NCI-H128 (cell line): ENCODE data around the gene NDUFA8.
"Not testable (repeated sequence)": the region's sequence is repeated elsewhere in the genome, so short reads cannot be mapped to it uniquely, and the experiment has no call there.

ENCODE experiments used
- DNase-seq: peaks from one replicate; lab custom pipeline; 2025; ENCODE audit not compliant: unreplicated experiment; lab: John Stamatoyannopoulos, UW

Gene NDUFA8

DNA sequence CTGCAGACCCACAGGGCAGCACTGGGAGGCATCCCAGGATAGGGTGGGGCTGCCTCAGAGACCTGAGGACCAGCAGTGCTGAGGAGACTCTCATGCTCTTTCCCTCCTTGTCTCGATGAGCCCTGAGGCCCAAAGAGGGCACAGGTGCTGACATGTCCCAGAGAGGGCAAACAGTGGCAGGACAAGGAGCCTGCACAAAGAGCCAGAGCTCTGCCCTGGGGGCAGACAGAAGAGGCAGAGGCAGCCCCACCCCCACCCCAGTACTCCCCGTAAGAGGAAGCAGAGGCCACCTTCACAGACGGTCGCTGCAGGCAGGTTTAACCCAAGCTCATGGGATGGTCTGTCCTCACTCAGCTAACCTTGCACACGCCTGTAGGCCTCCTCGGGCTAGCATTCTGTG, 37.1 kb downstream of the NDUFA8 start:
- DNase-seq, result no peak

DNA sequence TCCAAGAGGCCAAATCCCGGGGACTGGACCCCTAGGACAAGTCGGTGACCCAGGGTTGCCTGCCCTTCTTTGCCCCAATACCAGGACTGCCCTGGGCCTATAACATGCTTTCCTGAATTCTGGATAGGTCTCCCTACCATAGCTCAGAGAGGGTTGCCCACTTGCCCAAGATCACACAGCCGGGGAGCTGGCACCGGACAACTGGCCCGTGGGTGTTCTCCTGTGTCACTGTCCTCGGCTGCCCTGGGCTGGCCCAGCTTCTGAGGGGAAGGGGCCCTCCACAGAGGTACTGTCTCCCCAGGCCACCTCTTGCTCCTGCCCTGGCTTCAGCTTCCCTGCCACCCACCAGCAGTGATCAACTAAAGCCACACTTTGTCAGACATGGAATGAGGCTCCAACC, 37.6 kb downstream of the NDUFA8 start:
- no peak for DNase-seq

DNA sequence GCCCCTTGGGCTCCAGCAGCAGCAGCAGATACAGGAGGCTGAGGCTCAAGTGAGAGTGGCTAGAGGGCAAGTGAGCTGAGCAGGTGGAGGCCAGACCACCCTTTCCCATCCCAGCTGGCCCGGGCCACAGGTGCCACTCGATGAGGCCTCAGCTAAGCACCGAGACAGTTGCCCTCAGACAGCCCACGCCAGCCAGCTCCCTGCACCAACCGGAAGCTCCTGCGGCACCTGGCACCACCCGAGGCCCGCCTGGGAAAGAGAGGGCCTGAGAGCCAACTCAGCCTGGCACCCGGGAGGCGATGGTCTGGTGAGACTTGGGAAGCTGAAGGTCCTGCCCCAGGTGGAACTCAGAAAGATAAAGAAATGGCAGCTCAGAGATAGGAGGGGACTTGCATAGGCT, 38.2 kb downstream of the NDUFA8 start:
- no peak for DNase-seq

- DNase-seq, result no peak
Observed at GRCh38 chr9:122120316-122121071, 39.1 kb downstream of the NDUFA8 start.

GRCh38 chr9:122119721-122120120, 39.9 kb downstream of the NDUFA8 start:
- no peak for DNase-seq

- DNase-seq, result no peak
Observed at GRCh38 chr9:122119166-122119521, 40.4 kb downstream of the NDUFA8 start.

- DNase-seq, result no peak
Observed at GRCh38 chr9:122118343-122119165, 41.0 kb downstream of the NDUFA8 start.

DNA sequence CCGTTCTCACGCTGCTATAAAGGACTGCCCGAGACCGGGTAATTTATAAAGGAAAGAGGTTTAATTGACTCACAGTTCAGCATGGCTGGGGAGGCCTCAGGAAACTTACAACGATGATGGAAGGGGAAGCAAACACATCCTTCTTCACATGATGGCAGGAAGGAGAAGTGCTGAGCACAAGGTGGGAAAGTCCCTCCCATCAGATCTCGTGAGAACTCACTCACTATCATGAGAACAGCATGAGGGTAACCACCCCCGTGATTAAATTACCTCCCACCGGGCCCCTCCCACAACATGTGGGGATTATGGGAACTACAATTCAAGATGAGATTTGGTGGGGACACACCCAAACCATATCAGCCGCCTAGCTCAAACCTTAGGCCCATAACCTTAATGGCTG, 42.3 kb downstream of the NDUFA8 start:
- DNase-seq, result not testable (repeated sequence)

GRCh38 chr9:122116448-122117173, 43.0 kb downstream of the NDUFA8 start:
- DNase-seq, result no peak

DNA sequence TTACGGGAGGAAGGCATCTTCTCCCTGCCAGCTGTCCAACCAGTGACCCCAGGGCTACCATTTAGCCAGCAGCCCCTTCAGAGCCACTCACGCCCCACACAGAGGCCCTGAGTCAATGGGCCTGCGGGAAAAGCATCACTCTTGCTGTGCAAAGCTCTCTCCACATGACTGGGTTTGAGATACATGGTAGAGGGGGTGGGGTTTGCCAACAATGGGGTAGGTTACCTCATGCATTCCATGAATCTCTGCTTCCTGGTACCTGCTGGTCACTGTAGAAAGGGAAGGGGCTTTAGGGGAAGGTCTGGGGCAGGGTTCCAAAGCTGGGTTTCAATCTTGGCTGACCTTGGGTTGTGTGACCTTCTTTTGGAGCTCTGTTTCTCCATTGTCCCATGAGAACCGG, 43.5 kb downstream of the NDUFA8 start:
- DNase-seq, result no peak

DNA sequence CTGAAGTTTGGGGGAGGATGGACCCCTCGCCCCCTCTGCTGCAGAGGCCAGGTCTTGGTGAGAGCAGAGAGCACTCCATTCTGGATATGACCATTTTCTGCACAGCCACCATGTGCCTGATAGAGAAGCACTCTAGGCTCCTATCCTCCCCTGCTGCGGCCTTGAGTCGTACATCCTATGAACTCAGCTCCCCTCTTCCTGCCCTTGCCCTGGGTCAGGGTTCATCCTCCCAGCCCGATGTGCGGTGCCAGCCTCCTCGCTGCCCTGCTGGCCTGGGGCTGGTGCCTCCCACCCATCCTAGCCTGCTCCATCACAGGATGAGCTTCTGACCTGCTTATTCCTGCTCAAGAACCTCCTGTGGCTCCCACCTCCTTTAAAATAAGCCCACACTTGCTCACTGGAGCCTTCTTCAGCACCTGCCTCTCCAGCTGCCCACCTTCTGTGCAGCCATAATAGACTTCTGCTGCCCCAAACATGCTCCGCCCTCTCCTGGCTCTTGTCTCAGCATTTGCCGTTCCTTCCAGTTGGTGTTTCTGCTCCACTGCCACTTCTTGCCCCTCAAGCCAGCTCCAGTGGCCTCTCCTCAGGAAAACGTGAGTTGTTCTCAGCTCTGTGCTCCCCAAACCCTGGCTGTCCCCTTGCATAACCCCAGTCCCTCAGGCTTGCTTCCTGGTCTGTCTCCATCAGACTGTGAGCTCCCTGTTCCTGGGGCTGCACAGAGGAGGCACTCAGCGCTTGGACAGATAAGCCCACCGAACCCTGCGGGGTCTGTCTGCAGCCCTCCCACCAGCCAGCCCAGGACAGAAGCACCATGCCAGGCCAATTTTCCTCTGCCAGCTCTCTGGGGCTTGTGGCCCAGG, 44.2 kb downstream of the NDUFA8 start:
- DNase-seq, result no peak

- DNase-seq, result no peak
Observed at GRCh38 chr9:122113574-122113973, 46.0 kb downstream of the NDUFA8 start.

DNA sequence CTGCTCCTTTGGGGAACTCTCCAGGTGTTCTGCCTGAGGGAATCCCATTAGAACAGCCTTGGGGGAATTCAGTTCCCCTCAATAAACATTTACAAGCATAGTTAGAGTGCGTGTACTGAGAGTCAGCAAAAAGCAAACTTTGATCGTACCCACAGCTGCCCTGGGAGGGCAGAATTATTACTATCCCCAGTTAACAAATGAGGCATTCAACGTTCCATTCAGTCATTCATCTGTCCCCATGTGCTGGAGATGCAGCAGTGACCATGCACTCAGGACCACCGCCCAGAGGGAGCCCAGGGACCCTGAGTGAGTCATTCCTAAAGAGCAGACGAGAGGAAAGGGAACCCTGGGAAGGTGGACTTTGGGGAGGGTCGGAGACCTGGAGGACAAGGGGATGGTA, 47.3 kb downstream of the NDUFA8 start:
- DNase-seq, result no peak

DNA sequence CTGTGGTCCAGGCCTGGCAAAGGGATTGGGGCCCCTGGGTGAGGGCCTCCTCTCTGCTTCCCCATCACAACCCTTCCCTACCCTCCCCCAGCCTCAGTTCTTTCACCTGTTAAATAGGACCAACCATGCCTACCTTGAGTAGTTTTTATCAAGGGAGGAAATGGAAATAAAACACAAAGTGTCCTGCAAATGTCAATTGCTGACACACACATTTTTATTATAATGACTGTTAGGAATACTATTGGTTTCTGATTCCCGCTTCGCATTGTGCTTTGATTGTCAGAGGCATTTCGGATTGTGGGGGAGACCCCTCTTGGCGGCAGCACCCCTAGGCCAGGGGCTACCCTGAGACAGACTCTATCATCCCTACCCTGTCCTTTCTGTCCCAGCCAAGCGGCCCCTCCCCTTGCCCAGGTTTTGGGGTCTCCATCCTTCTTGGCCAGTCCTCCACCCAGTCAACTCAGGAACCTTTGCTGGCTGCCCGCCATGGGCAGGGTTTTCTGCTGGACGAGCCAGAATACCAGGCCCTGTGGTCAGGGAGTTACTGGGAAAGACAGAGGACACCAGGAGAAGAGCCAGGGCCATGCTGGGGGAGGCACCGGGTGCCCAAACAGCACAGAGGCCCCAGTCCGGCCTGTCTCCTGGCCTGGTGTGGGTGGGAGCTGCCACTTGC, 48.0 kb downstream of the NDUFA8 start:
- no peak for DNase-seq

DNA sequence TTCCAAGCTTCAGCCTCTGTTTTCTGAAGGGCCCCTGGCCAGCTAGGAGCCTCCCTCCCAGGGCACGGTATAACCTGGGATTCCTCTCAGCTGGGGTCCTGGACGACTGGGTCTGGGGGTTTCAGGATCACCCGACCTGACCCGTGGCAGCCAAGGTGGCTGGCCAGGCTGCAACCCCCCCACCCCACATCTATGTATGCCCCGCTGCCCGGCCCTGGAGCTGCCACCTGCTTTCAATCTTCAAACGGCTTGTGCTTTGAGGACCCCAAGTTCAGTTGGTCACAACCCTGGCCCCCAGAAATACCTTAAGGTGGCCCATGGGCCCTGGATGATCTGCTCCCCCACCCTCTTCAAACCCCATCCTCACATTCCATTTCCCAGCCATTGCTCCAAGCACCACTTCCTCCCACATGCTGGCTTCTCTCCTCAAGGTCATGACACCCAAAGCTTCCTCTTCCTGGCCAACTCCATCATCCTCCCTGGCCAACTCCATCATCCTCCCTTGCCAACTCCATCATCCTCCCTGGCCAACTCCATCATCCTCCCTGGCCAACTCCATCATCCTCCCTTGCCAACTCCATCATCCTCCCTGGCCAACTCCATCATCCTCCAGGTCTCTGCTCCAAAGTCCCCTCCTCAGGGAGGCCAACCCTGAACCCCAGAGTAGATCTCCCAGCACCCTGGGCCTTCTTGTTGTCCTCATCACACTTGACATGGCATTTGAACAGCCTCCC, 49.3 kb downstream of the NDUFA8 start:
- no peak for DNase-seq

- no peak for DNase-seq
Observed at GRCh38 chr9:122109035-122109813, 50.4 kb downstream of the NDUFA8 start.

- no peak for DNase-seq
Observed at GRCh38 chr9:122107291-122107805, 52.2 kb downstream of the NDUFA8 start.

GRCh38 chr9:122106576-122106975, 53.0 kb downstream of the NDUFA8 start:
- DNase-seq, result no peak

- no peak for DNase-seq
Observed at GRCh38 chr9:122103985-122104384, 55.6 kb downstream of the NDUFA8 start.
